NCI-H187 (cell line): Measurements from ENCODE around the gene GAB4.

ENCODE experiments used
- DNase-seq, 2 experiments: peaks; one replicate each; lab custom pipeline; 2025; lab: John Stamatoyannopoulos, UW

GAB4 gene

DNA sequence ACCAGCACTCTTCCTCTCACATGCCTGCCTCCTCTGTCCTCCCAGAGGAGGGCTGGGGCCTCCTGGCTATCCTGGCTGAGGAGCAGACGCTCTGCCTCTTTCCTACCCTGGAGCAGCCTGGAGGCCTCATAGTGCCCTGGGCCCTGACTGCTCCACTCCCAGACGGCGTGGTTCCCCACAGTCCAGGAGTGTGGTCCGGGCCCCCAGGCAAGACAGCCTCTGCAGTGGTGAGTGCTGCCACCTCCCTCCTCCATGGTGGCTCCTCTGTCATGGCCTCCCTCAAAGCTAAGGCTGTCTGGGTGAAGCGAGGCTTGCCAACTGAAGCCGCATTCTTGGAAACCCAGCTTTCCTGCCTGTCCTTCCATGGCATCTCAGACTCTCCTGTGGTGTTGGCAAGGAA is 19.8 kb downstream of the GAB4 start:
- DNase-seq, result no peak

- DNase-seq, result no peak
Measured at GRCh38 chr22:16987822-16988221, 20.2 kb downstream of the GAB4 start.

DNA sequence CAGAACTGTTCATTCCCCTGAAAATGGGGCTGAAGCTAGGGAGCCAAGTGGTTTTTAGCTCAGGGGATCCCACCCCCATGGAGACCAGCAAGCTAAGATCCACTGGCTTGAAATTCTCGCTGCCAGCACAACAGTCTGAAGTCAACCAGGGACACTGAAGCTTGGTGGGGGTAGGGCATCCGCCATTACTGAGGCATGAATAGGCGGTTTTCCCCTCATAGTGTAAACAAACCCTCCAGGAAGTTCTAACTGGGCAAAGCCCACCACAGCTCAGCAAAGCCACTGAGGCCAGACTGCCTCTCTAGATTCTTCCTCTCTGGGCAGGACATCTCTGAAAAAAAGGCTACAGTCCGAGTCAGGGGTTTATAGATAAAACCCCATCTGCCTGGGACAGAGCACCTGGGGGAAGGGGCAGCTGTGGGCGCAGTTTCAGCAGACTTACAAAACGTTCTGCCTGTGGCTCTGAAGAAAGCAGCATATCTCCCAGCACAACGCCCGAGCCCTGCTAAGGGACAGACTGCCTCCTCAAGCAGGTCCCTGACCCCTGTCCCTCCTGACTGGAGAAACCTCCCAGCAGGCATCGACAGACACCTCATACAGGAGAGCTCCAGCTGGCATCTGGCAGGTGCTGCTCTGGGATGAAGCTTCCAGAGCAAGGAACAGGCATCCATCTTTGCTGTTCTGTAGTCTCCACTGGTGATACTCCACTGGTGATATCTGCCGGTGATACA is 32.7 kb downstream of the GAB4 start:
- DNase-seq, result no peak

DNA sequence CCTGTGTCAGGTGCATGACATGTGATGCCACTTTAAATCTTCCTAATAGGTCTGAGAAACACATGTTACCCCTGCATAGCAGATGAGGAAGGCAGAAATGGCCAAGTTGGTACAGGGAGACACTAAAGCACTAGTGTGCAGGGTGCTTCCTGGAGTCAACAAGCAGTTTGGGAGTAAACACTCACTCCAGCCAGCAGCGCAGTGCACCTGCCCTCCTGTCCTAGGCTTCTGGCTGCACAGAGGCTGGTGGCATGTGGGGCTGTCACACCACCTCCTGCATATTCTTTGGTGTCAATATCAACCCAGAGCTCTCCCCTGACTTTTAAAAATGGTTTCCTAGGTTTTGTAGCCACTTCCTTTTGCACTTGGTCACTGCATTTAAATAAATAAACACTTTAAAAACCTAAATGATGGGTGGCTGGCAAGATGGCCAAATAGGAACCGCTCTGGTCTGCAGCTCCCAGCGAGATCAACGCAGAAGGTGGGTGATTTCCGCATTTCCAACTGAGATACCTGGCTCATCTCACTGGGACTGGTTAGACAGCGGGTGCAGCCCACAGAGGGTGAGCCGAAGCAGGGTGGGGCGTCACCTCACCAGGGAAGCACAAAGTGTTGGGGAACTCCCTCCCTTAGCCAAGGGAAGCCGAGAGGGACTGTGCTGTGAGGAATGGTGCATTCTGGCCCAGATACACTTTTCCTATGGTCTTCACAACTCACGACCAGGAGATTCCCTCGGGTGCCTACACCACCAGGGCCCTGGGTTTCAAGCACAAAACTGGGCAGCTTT is 33.5 kb downstream of the GAB4 start:
- DNase-seq, result no peak

DNA sequence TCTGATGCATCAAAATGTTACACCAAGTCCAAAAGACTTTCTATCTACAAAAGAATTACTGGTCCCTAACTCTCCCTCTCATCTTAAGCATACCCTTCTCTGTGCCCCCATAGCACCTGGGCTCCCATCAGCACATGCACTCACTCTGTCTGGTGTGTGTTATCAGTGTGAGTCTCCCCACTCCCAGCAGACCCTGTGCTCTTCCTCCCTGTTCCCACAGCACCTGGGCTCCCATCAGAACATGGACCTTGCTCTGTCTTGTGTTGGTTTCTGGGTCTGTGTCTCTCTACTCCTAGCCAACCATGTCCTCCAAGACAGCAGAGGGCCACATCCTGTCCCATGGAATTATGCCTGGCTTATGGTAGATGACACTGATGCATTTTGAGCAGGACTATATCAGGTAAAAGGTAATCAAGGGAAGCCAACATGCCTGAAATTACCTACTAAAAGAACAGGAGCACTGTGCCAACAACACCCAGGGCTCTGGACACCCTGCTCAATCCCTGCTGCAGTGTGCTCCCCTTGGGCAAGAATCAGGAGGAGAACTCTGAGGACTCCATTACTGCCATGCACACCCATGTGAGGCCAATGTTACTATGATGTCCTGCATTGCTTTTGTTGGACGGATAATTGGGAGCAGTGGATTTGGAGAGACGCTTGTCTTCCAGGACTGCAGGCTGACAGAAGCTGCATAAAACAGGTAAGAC is 34.3 kb downstream of the GAB4 start:
- DNase-seq, result no peak

GRCh38 chr22:16972311-16972710 is 35.7 kb downstream of the GAB4 start:
- no peak for DNase-seq

GRCh38 chr22:16970446-16970845 is 37.6 kb downstream of the GAB4 start:
- DNase-seq, result no peak

- DNase-seq, result no peak
Measured at GRCh38 chr22:16969508-16970327, 38.3 kb downstream of the GAB4 start.

DNA sequence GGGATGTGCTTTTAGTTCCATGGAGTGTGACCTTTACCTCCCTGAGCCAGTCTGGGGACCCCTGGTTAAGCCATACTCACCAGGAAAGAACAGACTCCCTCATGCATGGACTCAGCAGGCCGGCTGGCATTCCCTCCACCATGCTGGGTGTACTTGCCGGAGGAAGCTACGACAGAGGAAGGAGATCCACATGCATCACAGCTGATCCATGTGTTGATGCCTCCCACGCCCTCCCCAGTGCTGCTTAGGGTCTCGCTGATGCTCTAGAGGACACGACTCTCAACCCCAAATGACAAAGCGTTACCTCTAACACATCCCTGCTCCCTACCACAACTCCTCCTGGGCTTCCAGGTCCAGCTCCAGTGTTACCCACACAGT is 39.8 kb downstream of the GAB4 start:
- no peak for DNase-seq

- DNase-seq, result no peak
Measured at GRCh38 chr22:16967453-16968217, 40.4 kb downstream of the GAB4 start.

DNA sequence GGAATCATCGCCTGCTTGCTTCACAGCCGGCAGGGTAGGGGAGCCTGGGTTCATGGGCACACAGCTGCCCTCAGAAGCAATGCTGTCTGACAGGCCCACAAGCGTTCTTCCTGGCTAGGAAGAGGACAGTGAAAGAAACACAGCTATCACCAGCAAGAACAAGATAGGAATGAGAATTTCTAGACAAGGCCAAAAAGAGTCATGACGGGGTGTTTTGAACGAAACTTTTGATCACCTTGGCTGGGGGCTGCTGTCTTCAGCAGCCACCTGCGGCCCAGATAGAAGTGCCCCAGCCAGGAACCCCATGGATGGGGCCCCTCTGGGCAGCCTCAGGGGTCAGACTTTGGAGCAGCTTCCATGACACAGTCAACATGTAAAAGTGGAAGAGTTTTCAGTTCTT is 41.8 kb downstream of the GAB4 start:
- DNase-seq, result no peak

- DNase-seq, result no peak
Measured at GRCh38 chr22:16965560-16965959, 42.5 kb downstream of the GAB4 start.

GRCh38 chr22:16965083-16965482 is 42.9 kb downstream of the GAB4 start:
- no peak for DNase-seq

DNA sequence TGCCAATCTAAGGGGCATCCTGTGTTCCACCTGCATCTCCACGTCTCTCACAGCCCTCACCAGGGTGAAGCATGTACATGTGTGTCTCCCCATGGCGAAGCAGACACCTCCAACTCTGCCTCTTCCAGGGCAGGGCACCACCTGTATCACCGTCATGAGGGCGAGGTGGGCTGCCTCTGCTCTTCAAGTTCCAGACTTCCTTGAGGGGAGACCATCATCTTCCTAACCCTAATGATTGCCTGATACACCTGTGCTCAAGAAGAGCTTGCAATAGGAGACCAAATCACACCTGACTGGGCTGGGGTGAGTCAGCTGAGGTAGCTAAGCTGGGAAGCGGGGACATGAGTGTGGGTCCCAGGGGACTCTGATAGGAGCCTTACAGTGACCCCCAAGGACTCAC is 43.7 kb downstream of the GAB4 start:
- no peak for DNase-seq

DNA sequence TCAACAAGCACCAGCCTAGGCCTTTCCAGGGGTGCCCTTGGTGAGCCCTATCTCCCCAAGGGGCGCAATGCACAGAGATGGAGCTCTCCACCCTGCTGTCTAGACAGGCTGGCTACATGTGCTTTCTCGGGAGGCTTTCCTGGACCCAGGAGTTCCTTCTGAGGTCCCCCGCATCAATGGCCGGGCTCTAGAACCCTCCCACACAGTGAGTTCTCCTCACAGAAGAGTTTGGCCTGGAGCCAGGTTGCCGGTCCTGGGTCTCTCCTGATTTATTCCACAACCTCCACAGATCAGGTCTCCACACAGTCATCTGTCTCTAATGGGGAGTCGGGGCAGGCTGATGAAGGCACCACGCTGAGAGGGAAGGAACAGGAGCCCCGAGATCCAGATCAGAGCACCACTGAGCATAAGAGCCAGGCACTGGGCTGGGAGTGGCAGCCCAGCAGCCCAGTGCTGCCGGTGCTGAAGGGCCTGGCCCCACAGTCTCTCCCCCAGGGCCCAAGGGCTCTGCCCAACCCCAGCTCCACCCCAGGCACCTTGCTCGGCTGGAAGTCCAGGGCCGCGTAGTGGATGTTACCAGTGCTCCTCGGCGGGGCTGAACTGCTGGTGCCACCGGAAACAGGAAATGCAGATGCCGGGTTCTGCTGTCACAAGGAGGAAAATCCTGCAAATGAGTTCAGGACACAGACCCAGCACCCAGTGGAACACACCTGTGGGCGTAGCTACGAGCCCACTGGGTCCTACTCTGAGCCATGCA is 44.7 kb downstream of the GAB4 start:
- no peak for DNase-seq

- DNase-seq, result no peak
Measured at GRCh38 chr22:16962501-16962900, 45.5 kb downstream of the GAB4 start.

GRCh38 chr22:16961477-16962186 is 46.4 kb downstream of the GAB4 start:
- no peak for DNase-seq

DNA sequence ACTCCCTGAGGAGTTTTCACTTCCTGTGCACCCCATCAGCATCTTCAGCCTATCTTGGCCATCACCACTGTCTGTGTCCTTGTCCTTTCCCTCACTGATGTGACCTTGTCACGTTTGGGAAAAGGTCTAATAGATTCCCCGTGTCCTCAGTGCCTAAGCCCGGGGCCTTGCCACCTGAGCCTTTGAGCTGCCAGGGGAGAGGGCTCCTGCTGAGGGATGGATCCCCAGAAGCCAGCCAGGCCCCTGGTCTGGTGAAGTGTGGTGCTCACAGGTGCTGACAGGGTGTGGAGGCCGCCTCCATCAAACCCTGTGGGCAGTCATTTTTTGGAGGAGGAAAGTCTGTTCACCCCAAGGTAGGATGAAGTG is 47.2 kb downstream of the GAB4 start:
- no peak for DNase-seq

DNA sequence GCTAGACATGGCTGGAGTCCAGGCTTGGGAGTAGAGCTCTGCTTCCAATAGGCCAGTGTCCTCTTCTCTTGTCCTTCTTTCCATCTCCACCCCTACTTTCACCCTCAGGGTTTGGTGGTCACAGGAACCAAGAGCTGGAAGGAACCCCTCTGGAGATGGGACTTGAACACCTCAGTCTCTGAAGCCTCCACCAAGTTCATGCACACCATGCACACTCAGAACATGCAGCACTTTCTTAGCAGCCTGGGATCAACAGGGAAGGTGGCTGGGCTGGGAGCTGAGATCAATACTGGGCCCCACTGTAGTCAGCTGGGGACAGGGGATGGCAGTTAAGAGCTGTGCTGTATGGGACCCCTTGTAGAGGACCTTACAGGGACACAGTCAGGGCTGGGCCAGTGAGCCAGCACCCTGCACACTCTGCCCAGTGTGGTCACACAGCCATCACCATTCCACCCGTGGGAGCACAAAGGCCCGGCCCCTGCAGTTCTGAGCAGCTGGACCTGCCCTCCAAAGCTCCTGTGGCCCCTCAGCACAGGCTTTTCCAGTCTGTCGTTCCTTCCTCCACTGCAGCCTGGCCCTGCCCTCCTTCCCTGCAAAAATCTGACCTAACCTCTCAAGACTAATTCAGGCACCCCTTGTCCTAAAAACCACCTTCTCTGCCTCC is 47.7 kb downstream of the GAB4 start:
- no peak for DNase-seq
